GM12878 (cell line): ENCODE data around the gene RNF149. TPM values are rescaled to one million over a fixed set of nuclear protein-coding genes. Genes with fewer than 3 reads are reported as not detected.

Experiments used
- ATAC-seq: fragments of 200-7000 bp; cut with Tn5 transposase; 3 replicates; pipeline ENCODE4 v1.9.1; 2020; ENCODE audit warnings: mild to moderate bottlenecking, moderate library complexity
- BruUV-seq: library from RNA; stranded (reverse); fragments of 400-500 nt; replicated peaks from 2 replicates; lab custom pipeline; 2021; lab: Mats Ljungman, UMichigan
- CTCF ChIA-PET: fragments of 300-600 bp; sonication (Branson Sonifier 250); formaldehyde crosslinking; extraction: SDS; loops from one replicate; lab custom pipeline; 2021; ENCODE audit warnings: inconsistent platforms; lab: Yijun Ruan, JAX
- POLR2A ChIA-PET: fragments of 350-600 bp; formaldehyde crosslinking; extraction: SDS; loops from one replicate; lab custom pipeline; 2021; ENCODE audit warnings: inconsistent platforms; lab: Charles Lee
- RAD21 ChIA-PET: fragments of 300-600 bp; sonication (Branson Sonifier 250); formaldehyde crosslinking; loops from one replicate; lab custom pipeline; 2023; ENCODE audit warnings: antibody characterized with exemption; ENCODE audit not compliant: unreplicated experiment; lab: Charles Lee
- SMC1A ChIA-PET: fragments of 300-600 bp; sonication (Branson Sonifier 250); formaldehyde crosslinking; loops from one replicate; lab custom pipeline; 2023; ENCODE audit not compliant: unreplicated experiment, uncharacterized antibody; lab: Charles Lee
- DNase-seq: peaks from one replicate; pipeline ENCODE4 v3.0.0-alpha.2; 2011; ENCODE audit warnings: low read depth, low spot score
- FAIRE-seq: peaks from 3 replicates; lab custom pipeline; 2011; peaks lifted over from hg19 to GRCh38; lab: Jason Lieb, UNC
- H2AFZ ChIP-seq: 2 replicates; pipeline ENCODE4 v1.6.0; 2011; ENCODE audit warnings: low read depth, low read length, control low read depth; ENCODE audit not compliant: control insufficient read depth
- H3K27ac ChIP-seq: 2 replicates; pipeline ENCODE4 v1.5.1; 2011; ENCODE audit warnings: control low read depth; ENCODE audit not compliant: control insufficient read depth, insufficient read depth
- H3K27me3 ChIP-seq, 2 experiments: replicated peaks in 1 of 2; 2 replicates each; pipeline versions ENCODE4 v1.6.0 to v1.6.1; 2011; ENCODE audit warnings: low read length in 1 of 2; ENCODE audit not compliant: control insufficient read depth in 2 of 2, insufficient read depth in 2 of 2
- H3K36me3 ChIP-seq, 2 experiments: 2 replicates each; pipeline ENCODE4 v1.5.1; 2011; ENCODE audit warnings: low read length in 1 of 2; ENCODE audit not compliant: control insufficient read depth in 2 of 2, insufficient read depth in 2 of 2
- H3K4me1 ChIP-seq: 2 replicates; pipeline ENCODE4 v1.6.1; 2011; ENCODE audit warnings: mild to moderate bottlenecking, low read length, moderate library complexity, mixed read lengths; ENCODE audit not compliant: control insufficient read depth, insufficient read depth
- H3K4me2 ChIP-seq: 2 replicates; pipeline ENCODE4 v1.6.0; 2011; ENCODE audit warnings: control low read depth; ENCODE audit not compliant: control insufficient read depth, insufficient read depth
- H3K4me3 ChIP-seq: fragments of 200-600 bp; sonication (generic); 2 replicates; pipeline ENCODE4 v1.5.1; 2016
- H3K79me2 ChIP-seq: 2 replicates; pipeline ENCODE4 v1.6.0; 2011; ENCODE audit warnings: low read length; ENCODE audit not compliant: control insufficient read depth, insufficient read depth
- H3K9ac ChIP-seq: 2 replicates; pipeline ENCODE4 v1.8.0; 2011; ENCODE audit warnings: low read length, control low read depth, mixed read lengths; ENCODE audit not compliant: control insufficient read depth, insufficient read depth
- H3K9me3 ChIP-seq: replicated peaks from 3 replicates; pipeline ENCODE4 v1.5.1; 2011; ENCODE audit warnings: mild to moderate bottlenecking, low read length; ENCODE audit not compliant: control insufficient read depth, insufficient read depth
- H4K20me1 ChIP-seq: 2 replicates; pipeline ENCODE4 v1.6.0; 2011; ENCODE audit not compliant: control insufficient read depth, insufficient read depth
- BCL11A ChIP-seq: IDR thresholded peaks from 2 replicates; pipeline ENCODE4 v1.6.1; 2011; ENCODE audit warnings: low read depth, low read length
- BCLAF1 ChIP-seq: fragments of 450-650 bp; IDR thresholded peaks from 2 replicates; pipeline ENCODE4 v1.6.1; 2017; ENCODE audit warnings: antibody characterized with exemption, mild to moderate bottlenecking, moderate library complexity
- E2F8 ChIP-seq: fragments of 450-650 bp; IDR thresholded peaks from 2 replicates; pipeline ENCODE4 v1.6.1; 2018; ENCODE audit warnings: mild to moderate bottlenecking, low read depth, moderate library complexity; ENCODE audit not compliant: partially characterized antibody
- HCFC1 ChIP-seq: fragments of 150-350 bp; IDR thresholded peaks from 2 replicates; pipeline ENCODE4 v1.6.1; 2014; ENCODE audit warnings: low read length
- HDAC6 ChIP-seq: fragments of 200-600 bp; sonication (generic); IDR thresholded peaks from one replicate; pipeline ENCODE4 v1.8.0; 2017; ENCODE audit warnings: antibody characterized with exemption; ENCODE audit not compliant: unreplicated experiment
- KDM1A ChIP-seq: fragments of 200-600 bp; sonication (generic); IDR thresholded peaks from 2 replicates; pipeline ENCODE4 v1.6.1; 2016; ENCODE audit warnings: borderline replicate concordance
- MTA2 ChIP-seq: fragments of 450-650 bp; IDR thresholded peaks from 2 replicates; pipeline ENCODE4 v1.6.1; 2016; ENCODE audit warnings: low read depth, mild to moderate bottlenecking, moderate library complexity
- MYB ChIP-seq: fragments of 150-350 bp; IDR thresholded peaks from 2 replicates; pipeline ENCODE4 v1.6.1; 2014; ENCODE audit warnings: mild to moderate bottlenecking, low read depth, low read length, borderline replicate concordance
- NR2F1 ChIP-seq: fragments of 450-650 bp; conservative IDR thresholded peaks from 2 replicates; pipeline ENCODE4 v1.6.1; 2017; ENCODE audit warnings: mild to moderate bottlenecking
- NRF1 ChIP-seq: conservative IDR thresholded peaks from 2 replicates; pipeline ENCODE4 v1.6.1; 2011; ENCODE audit warnings: mild to moderate bottlenecking, low read depth, low read length, improper control_type of control experiment
- POLR2AphosphoS2 ChIP-seq: IDR thresholded peaks from 2 replicates; pipeline ENCODE4 v1.6.1; 2011; ENCODE audit warnings: low read depth, mild to moderate bottlenecking, low read length, improper control_type of control experiment, moderate library complexity
- ZSCAN29 ChIP-seq: fragments of 450-650 bp; IDR thresholded peaks from 2 replicates; pipeline ENCODE4 v1.6.1; 2017; ENCODE audit warnings: mild to moderate bottlenecking, moderate library complexity
- ZZZ3 ChIP-seq: IDR thresholded peaks from 2 replicates; pipeline ENCODE4 v1.6.1; 2011; ENCODE audit warnings: low read depth; ENCODE audit not compliant: control insufficient read depth, insufficient read length
- WGBS: methylation state at CpG from one replicate; pipeline ENCODE4 v1.1.6; 2016; ENCODE audit warnings: low lambda C conversion rate; ENCODE audit not compliant: insufficient replicate concordance, insufficient coverage; ENCODE audit errors: missing lambda C conversion rate; 5-methylcytosine and 5-hydroxymethylcytosine counted together
- in situ Hi-C: fragments of 300-500 bp; cut with MboI; formaldehyde crosslinking; loops from 9 replicates; pipeline ENCODE4 v1.14.3; 2018; ENCODE audit warnings: mixed read lengths
- intact Hi-C: fragments of 100-400 bp; cut with micrococcal nuclease; formaldehyde crosslinking; loops from one replicate; pipeline ENCODE4 v1.14.2; 2022; ENCODE audit not compliant: unreplicated experiment
- polyA plus RNA-seq, 11 experiments: library from polyadenylated mRNA; depleted of rRNA in 4 of 11; unstranded in 6 of 11; stranded (reverse) in 5 of 11; fragments of >200 nt; fragmentation: Nextera tagmentation in 4 of 11; fragmentation: Illumina TruSeq in 1 of 11; extraction: Ambion mirVana in 4 of 11; extraction: Trizol in 1 of 11; gene quantifications; 1 replicate in 1 of 11; 2 replicates in 10 of 11; pipeline versions ENCODE4 v1.2.1 to v1.2.3, GENCODE V29; 2011 to 2016; ENCODE audit warnings: inconsistent platforms in 2 of 11, missing spikeins in 2 of 11, low read depth in 1 of 11
- total RNA-seq, 4 experiments: library from RNA; depleted of rRNA in 3 of 4; stranded (reverse); fragments of >200 nt in 3 of 4; fragmentation: Illumina TruSeq in 1 of 4; extraction: Trizol in 1 of 4; gene quantifications; 2 replicates each; pipeline versions ENCODE4 v1.2.1 to v1.2.3, GENCODE V29; 2013 to 2021

Gene RNF149
- total and polyA plus RNA-seq, 10 of the 15 experiments (the other 5 are each of a cell fraction or from before 2014, with no cell fraction given): 5.2 to 38.4 (median 16.3) TPM

DNA sequence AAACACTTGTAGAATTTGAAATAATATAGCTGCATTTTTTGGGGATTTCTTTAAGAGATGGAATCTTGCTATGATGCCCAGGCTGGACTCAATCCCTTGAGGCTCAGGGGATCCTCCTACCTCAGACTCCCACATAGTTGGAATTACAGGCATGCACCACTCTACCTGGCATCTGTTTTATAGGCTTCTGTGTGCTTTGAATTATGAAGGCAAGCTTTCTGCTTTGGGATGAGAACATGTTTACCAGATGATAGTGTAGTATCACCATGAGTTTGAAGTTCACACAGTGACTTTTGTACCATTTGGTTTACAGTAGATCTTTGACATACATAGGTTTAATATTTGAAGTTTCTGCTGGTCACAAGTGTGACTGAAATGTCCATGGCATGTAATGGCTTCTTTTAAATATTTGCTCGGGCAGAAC lies 45.1 kb downstream of the RNF149 start (continued):
- TF ChIP-seq BCLAF1 (no peak), NRF1 (no peak), HDAC6 (no peak), POLR2AphosphoS2 (no peak)
- TF ChIP-seq, all 136 proteins: peak for 0

DNA sequence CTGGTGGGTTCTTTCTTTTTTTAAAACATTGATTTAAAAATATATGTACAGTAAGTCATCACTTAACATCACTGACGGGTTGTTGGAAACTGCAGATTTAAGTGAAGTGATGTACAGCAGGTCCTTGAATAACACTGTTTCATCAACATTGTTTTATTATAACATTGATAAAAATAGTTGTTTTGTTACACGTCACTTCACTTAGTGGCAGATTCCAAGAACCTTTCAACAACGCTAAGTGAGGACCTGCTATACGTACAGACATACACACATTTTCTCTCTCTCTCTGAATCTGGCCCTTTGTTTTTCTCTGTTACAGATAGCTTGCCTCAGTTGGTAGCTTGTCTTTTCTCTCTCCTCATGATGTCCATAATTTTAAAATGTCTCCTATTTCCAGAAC lies 46.4 kb downstream of the RNF149 start:
- H3K4me2 ChIP-seq: no peak overlapping the region
- no peak overlapping the region for H2AFZ ChIP-seq
- CTCF ChIA-PET: interaction anchor here (1.2 to 1.3 kb wide), 2 partner anchors 9 to 47 kb away, joined by 3 read pairs; partner anchors contain the start of genes CNOT11 and RNF149
- no peaks in the 10 kb centered on the region for H3K4me1 ChIP-seq
- no peaks in the 10 kb centered on the region for H3K27me3 ChIP-seq
- H3K79me2 ChIP-seq: no peaks in the 10 kb centered on the region
- RAD21 ChIA-PET: no interaction called here
- intact Hi-C loops: no loop called here
- no peaks in the 10 kb centered on the region for H3K9me3 ChIP-seq
- ATAC-seq (no peak), FAIRE-seq (no peak), DNase-seq (no peak)
- no peak overlapping the region for H3K4me3 ChIP-seq
- no peak overlapping the region for H3K27ac ChIP-seq
- H4K20me1 ChIP-seq: peaks cover 3% of the 10 kb centered on the region; the same call in 1 of the 2 replicates
- POLR2A ChIA-PET: interaction anchor here (0.9 kb wide), 1 partner anchor 9 kb away, joined by 3 read pairs; no protein-coding TSS in a partner anchor
- H3K36me3 ChIP-seq: peaks cover 6 to 23% of the 10 kb centered on the region in 2 experiments
- WGBS: 92% methylated on average over 4 of the region's 4 CpGs
- no peak overlapping the region for H3K9ac ChIP-seq
- in situ Hi-C loops: loop anchor here (5.0 kb wide), 1 partner anchor 35 kb away; no protein-coding TSS in a partner anchor
- SMC1A ChIA-PET: interaction anchor here (1.1 to 1.6 kb wide), 2 partner anchors 9 to 11 kb away, joined by 3 to 4 read pairs; no protein-coding TSS in a partner anchor
- BruUV-seq: no TSS peak
- no peak for TF ChIP-seq KDM1A
- no peak for TF ChIP-seq NR2F1
- no peak for TF ChIP-seq E2F8
- TF ChIP-seq BCL11A: no peak
- no peak for TF ChIP-seq BCLAF1
- TF ChIP-seq ZZZ3: no peak
- TF ChIP-seq ZSCAN29: no peak
- no peak for TF ChIP-seq MTA2
- TF ChIP-seq HCFC1: no peak
- no peak for TF ChIP-seq MYB
